Tibial nerve (tissue), 4 donors: Measurements from ENCODE around the gene MAN1A1. TPM values are rescaled to one million over a fixed set of nuclear protein-coding genes. Genes with fewer than 3 reads are reported as not detected.
"Not testable (repeated sequence)": the region's sequence is repeated elsewhere in the genome, so short reads cannot be mapped to it uniquely, and the experiment has no call there.

Experiments
- DNase-seq, 2 donors: peaks; one replicate each; pipeline ENCODE4 v3.0.0-alpha.2; 2019; ENCODE audit warnings: low spot score in 2 of 2
- H3K27ac ChIP-seq, 4 donors: fragments of 200-600 bp; sonication (generic) in 3 of 4; one replicate each; pipeline ENCODE4 v1.5.1; 2017 to 2019; ENCODE audit warnings: mild to moderate bottlenecking in 1 of 4
- H3K27me3 ChIP-seq, 2 donors: fragments of 200-600 bp; sonication (generic) in 1 of 2; one replicate each; pipeline versions ENCODE4 v1.5.1 to v1.6.0; 2017 to 2019
- H3K36me3 ChIP-seq, 3 donors: fragments of 200-600 bp; sonication (generic); one replicate each; pipeline ENCODE4 v1.5.1; 2018 to 2019
- H3K4me1 ChIP-seq, 4 donors: fragments of 200-600 bp; sonication (generic) in 3 of 4; one replicate each; pipeline ENCODE4 v1.5.1; 2017 to 2019
- H3K4me3 ChIP-seq, 4 donors: fragments of 200-600 bp; sonication (generic) in 3 of 4; one replicate each; pipeline ENCODE4 v1.5.1; 2017 to 2019; ENCODE audit warnings: mild to moderate bottlenecking in 1 of 4, moderate library complexity in 1 of 4
- H3K9me3 ChIP-seq, 4 donors: fragments of 200-600 bp; sonication (generic) in 3 of 4; one replicate each; pipeline ENCODE4 v1.5.1; 2017 to 2019
- CTCF ChIP-seq, 5 experiments: fragments of 200-600 bp in 3 of 5; fragments of 450-650 bp in 2 of 5; sonication (generic) in 3 of 5; IDR thresholded peaks; one replicate each; pipeline ENCODE4 v1.5.1; 2016 to 2019; ENCODE audit warnings: antibody characterized with exemption in 5 of 5, mild to moderate bottlenecking in 3 of 5, moderate library complexity in 2 of 5
- EP300 ChIP-seq, 2 donors: sonication (generic); formaldehyde crosslinking; IDR thresholded peaks; one replicate each; pipeline ENCODE4 v1.6.1; 2017; ENCODE audit warnings: antibody characterized with exemption in 2 of 2, mild to moderate bottlenecking in 1 of 2
- POLR2A ChIP-seq, 2 donors: fragments of 450-650 bp; IDR thresholded peaks; one replicate each; pipeline ENCODE4 v1.6.1; 2017; ENCODE audit warnings: antibody characterized with exemption in 2 of 2, mild to moderate bottlenecking in 2 of 2, moderate library complexity in 2 of 2
- WGBS, 2 donors: methylation state at CpG; one replicate each; pipeline ENCODE4 v1.1.5; 2018; 5-methylcytosine and 5-hydroxymethylcytosine counted together
- total RNA-seq, 4 donors: library from RNA; depleted of rRNA; stranded (reverse); fragments of >200 nt; gene quantifications; one replicate each; pipeline ENCODE4 v1.1.0, GENCODE V29; 2016

The MAN1A1 gene
- total RNA-seq, 4 donors from 2014 or later, result 118 to 287 (median 154) TPM

- H3K4me1 ChIP-seq, result peaks cover 0 to 30% (median 0%) of the 10 kb centered on the region in 4 donors
- DNase-seq, result no peak
- H3K27ac ChIP-seq, result no peak overlapping the region
- H3K36me3 ChIP-seq, result no peaks in the 10 kb centered on the region
- no peaks in the 10 kb centered on the region for H3K9me3 ChIP-seq
- no peaks in the 10 kb centered on the region for H3K27me3 ChIP-seq
- H3K4me3 ChIP-seq, result no peak overlapping the region
- TF ChIP-seq CTCF (IDR thresholded peaks at IDR 0.05) (no peak), POLR2A (IDR thresholded peaks at IDR 0.05) (no peak), EP300 (IDR thresholded peaks at IDR 0.05) (no peak)
These were observed 177.5 kb downstream of the MAN1A1 start for GRCh38 chr6:119171864-119172588.

- WGBS, 2 donors, result 70 to 83% methylated on average over 3 of the region's 3 CpGs
These were observed 178.3 kb downstream of the MAN1A1 start for GRCh38 chr6:119171088-119171841.

GRCh38 chr6:119170447-119171087, 179.0 kb downstream of the MAN1A1 start:
- H3K4me3 ChIP-seq, result no peak overlapping the region
- no peaks in the 10 kb centered on the region for H3K36me3 ChIP-seq
- no peak for DNase-seq
- TF ChIP-seq POLR2A (IDR thresholded peaks at IDR 0.05) (no peak), CTCF (IDR thresholded peaks at IDR 0.05) (no peak), EP300 (IDR thresholded peaks at IDR 0.05) (no peak)
- H3K4me1 ChIP-seq, result peaks cover 0 to 30% (median 0%) of the 10 kb centered on the region in 4 donors
- WGBS, 2 donors, result 50 to 51% methylated on average over 8 of the region's 8 CpGs
- H3K27me3 ChIP-seq, result no peaks in the 10 kb centered on the region
- no peak overlapping the region for H3K27ac ChIP-seq
- no peaks in the 10 kb centered on the region for H3K9me3 ChIP-seq

More at GRCh38 chr6:119171088-119171841, 178.3 kb downstream of the MAN1A1 start:
- H3K4me3 ChIP-seq, result no peak overlapping the region
- DNase-seq, result no peak
- H3K4me1 ChIP-seq, result peaks cover 0 to 30% (median 0%) of the 10 kb centered on the region in 4 donors
- H3K27me3 ChIP-seq, result no peaks in the 10 kb centered on the region
- H3K9me3 ChIP-seq, result no peaks in the 10 kb centered on the region
- TF ChIP-seq EP300 (IDR thresholded peaks at IDR 0.05) (no peak), CTCF (IDR thresholded peaks at IDR 0.05) (no peak), POLR2A (IDR thresholded peaks at IDR 0.05) (no peak)
- no peak overlapping the region for H3K27ac ChIP-seq
- no peaks in the 10 kb centered on the region for H3K36me3 ChIP-seq

GRCh38 chr6:119170103-119170446, 179.5 kb downstream of the MAN1A1 start:
- Histone ChIP-seq H3K9me3 (no peaks in the 10 kb centered on the region), H3K27me3 (no peaks in the 10 kb centered on the region), H3K27ac (no peak overlapping the region), H3K4me3 (no peak overlapping the region), H3K36me3 (no peaks in the 10 kb centered on the region), H3K4me1 (peaks cover 0 to 30% (median 0%) of the 10 kb centered on the region in 4 donors)
- no peak for TF ChIP-seq EP300 (IDR thresholded peaks at IDR 0.05)
- no peak for TF ChIP-seq POLR2A (IDR thresholded peaks at IDR 0.05)
- no peak for TF ChIP-seq CTCF (IDR thresholded peaks at IDR 0.05)
- no peak for DNase-seq
- 71 to 77% methylated on average over 1 of the region's 1 CpG for WGBS, 2 donors

GRCh38 chr6:119169355-119169754, 180.2 kb downstream of the MAN1A1 start:
- not testable (repeated sequence) for DNase-seq, H3K36me3 ChIP-seq, H3K4me3 ChIP-seq, H3K9me3 ChIP-seq, H3K27ac ChIP-seq, H3K27me3 ChIP-seq
- peaks cover 0 to 29% (median 0%) of the 10 kb centered on the region in 4 donors for H3K4me1 ChIP-seq
- WGBS, 2 donors, result 94 to 98% methylated on average over 2 of the region's 2 CpGs
